CD4-positive, CD25-positive, alpha-beta regulatory T cell (primary cell): ENCODE results near the gene ZGRF1. TPM values are rescaled to one million over a fixed set of nuclear protein-coding genes. Genes with fewer than 3 reads are reported as not detected.

ENCODE experiments used
- ATAC-seq, 2 donors: fragments of 150-1000 bp; cut with Tn5 transposase; one replicate each; pipeline ENCODE4 v1.10.0; 2021; ENCODE audit warnings: low read depth in 2 of 2, moderate number of reproducible peaks in 2 of 2, moderate library complexity in 1 of 2
- DNase-seq, 3 donors: peaks; one replicate each; pipeline versions ENCODE4 v3.0.0 to v3.0.0-alpha.2; 2012 to 2022; ENCODE audit warnings: mixed read lengths in 1 of 3
- H3K27ac ChIP-seq: one replicate; pipeline ENCODE4 v1.7.0; 2013; ENCODE audit warnings: mild to moderate bottlenecking, low read length; ENCODE audit not compliant: insufficient read depth, poor library complexity, severe bottlenecking
- H3K27me3 ChIP-seq: one replicate; pipeline ENCODE4 v1.7.0; 2013; ENCODE audit warnings: low read length; ENCODE audit not compliant: control insufficient read depth, insufficient read depth
- H3K36me3 ChIP-seq: one replicate; pipeline ENCODE4 v1.7.0; 2013; ENCODE audit warnings: mild to moderate bottlenecking, low read length, moderate library complexity; ENCODE audit not compliant: control insufficient read depth, insufficient read depth
- H3K4me1 ChIP-seq: 2 replicates; pipeline ENCODE4 v1.7.0; 2013; ENCODE audit warnings: mild to moderate bottlenecking, low read length; ENCODE audit not compliant: insufficient read depth, control insufficient read depth, poor library complexity, severe bottlenecking
- H3K4me3 ChIP-seq: one replicate; pipeline ENCODE4 v1.7.0; 2013; ENCODE audit warnings: low read depth, mild to moderate bottlenecking, low read length, moderate library complexity
- H3K9me3 ChIP-seq, 2 experiments: 1 replicate in 1 of 2; 2 replicates in 1 of 2; pipeline ENCODE4 v1.7.0; 2013; ENCODE audit warnings: low read length in 2 of 2, mild to moderate bottlenecking in 1 of 2, moderate library complexity in 1 of 2; ENCODE audit not compliant: control insufficient read depth in 2 of 2
- H3K27ac Mint-ChIP-seq, 3 donors: one replicate each; pipeline ENCODE4 v1.8.0; 2020 to 2022; ENCODE audit warnings: mild to moderate bottlenecking in 3 of 3, mixed read lengths in 3 of 3, moderate library complexity in 2 of 3
- H3K27me3 Mint-ChIP-seq: one replicate; pipeline ENCODE4 v1.8.0; 2022; ENCODE audit warnings: mild to moderate bottlenecking, mixed read lengths
- H3K36me3 Mint-ChIP-seq: one replicate; pipeline ENCODE4 v1.8.0; 2020; ENCODE audit warnings: mixed read lengths
- H3K4me1 Mint-ChIP-seq, 4 donors: one replicate each; pipeline ENCODE4 v1.8.0; 2020 to 2022; ENCODE audit warnings: mixed read lengths in 4 of 4, mild to moderate bottlenecking in 1 of 4
- H3K4me3 Mint-ChIP-seq, 4 donors: one replicate each; pipeline ENCODE4 v1.8.0; 2020 to 2022; ENCODE audit warnings: mild to moderate bottlenecking in 4 of 4, mixed read lengths in 4 of 4, moderate library complexity in 3 of 4
- H3K9me3 Mint-ChIP-seq, 7 donors: one replicate each; pipeline ENCODE4 v1.8.0; 2020 to 2022; ENCODE audit warnings: mixed read lengths in 7 of 7, mild to moderate bottlenecking in 3 of 7, moderate library complexity in 2 of 7
- polyA plus RNA-seq, 4 donors: library from polyadenylated mRNA; unstranded; fragments of 300-500 nt; fragmentation: Illumina TruSeq; gene quantifications; one replicate each; pipeline ENCODE4 v1.2.3, GENCODE V29; 2021
- total RNA-seq: library from RNA; stranded (reverse); gene quantifications from one replicate; pipeline ENCODE4 v1.2.3, GENCODE V29; 2022

Gene ZGRF1
- total and polyA plus RNA-seq, 5 donors from 2014 or later, result 0.53 to 9.3 (median 1.6) TPM

DNA sequence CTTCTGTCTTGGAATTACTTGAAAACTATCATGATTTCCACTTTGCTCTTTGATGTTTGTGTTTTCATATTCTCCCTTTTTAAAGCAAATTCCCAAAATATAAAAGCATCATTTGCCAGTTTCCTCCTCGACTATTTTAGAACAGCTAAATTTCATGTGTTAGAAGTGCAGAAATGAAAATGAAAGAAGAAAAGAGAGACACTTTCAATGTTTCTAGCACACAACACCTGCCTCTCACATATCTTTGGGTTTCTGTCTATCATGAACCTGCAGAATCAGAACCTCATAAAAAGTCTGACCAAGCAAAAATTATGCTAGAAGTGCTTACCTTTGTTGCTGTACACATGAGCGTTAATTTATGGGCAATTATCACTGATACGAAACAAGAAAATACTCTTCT, 118.8 kb downstream of the ZGRF1 start:
- Histone ChIP-seq H3K4me1 (peaks cover 56% of the 10 kb centered on the region), H3K27ac (no peak overlapping the region), H3K9me3 (peaks cover 8 to 19% of the 10 kb centered on the region in 2 experiments), H3K27me3 (peaks cover 71% of the 10 kb centered on the region), H3K4me3 (peak overlapping the region; percentile 67), H3K36me3 (no peaks in the 10 kb centered on the region)
- Mint-ChIP-seq H3K36me3 (no peaks in the 10 kb centered on the region), H3K4me3 (peak overlapping the region; percentile 83 to 88 (median 84)), H3K27ac (no peak overlapping the region), H3K27me3 (peaks cover 99% of the 10 kb centered on the region), H3K9me3 (peaks cover 0 to 14% (median 2%) of the 10 kb centered on the region in 7 donors), H3K4me1 (peaks cover 27 to 71% (median 42%) of the 10 kb centered on the region in 4 donors)
- ATAC-seq (no peak), DNase-seq (no peak)

- Mint-ChIP-seq H3K4me1 (peaks cover 27 to 69% (median 42%) of the 10 kb centered on the region in 4 donors), H3K9me3 (peaks cover 0 to 18% (median under 1%) of the 10 kb centered on the region in 7 donors), H3K27ac (no peak overlapping the region), H3K36me3 (no peaks in the 10 kb centered on the region), H3K4me3 (peak overlapping the region; percentile 80 to 88 (median 83)), H3K27me3 (peaks cover 99% of the 10 kb centered on the region)
- peaks cover 73% of the 10 kb centered on the region for H3K27me3 ChIP-seq
- H3K9me3 ChIP-seq, result peaks cover 8 to 19% of the 10 kb centered on the region in 2 experiments
- peaks cover 52% of the 10 kb centered on the region for H3K4me1 ChIP-seq
- no peak overlapping the region for H3K27ac ChIP-seq
- H3K36me3 ChIP-seq, result no peaks in the 10 kb centered on the region
- DNase-seq (no peak), ATAC-seq (no peak)
- peak overlapping the region; percentile 67 for H3K4me3 ChIP-seq
These were observed 119.6 kb downstream of the ZGRF1 start for GRCh38 chr4:112517067-112517634.

DNA sequence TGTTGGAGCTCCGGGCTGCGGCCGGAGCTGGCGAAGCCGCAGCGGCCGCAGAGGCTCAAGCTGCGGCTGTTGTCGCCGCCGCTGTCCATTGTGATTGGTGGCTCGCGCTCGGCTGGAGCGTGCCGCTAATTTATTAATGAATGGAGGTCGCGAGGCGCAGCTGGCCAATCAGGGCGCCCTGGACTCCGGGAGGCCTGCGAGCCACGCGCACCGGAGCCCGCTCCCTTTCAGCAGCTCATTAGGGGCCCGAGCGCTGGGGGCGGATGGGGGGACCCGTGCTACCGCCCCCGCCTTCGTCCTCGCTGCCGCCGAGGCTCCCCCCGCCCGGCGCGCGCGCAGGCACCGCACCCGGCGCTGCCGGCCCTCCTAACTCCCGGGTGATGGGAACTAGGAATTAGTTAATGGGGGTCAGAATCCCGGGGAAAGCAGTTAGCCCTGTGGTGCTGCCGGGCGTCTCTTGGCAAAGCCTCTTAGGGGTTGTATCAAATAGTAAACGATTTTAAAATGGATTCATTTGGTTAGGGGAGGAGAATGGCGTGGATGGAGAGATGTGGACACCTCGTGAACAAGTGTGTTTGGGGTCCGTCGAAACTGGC, 120.1 kb downstream of the ZGRF1 start:
- peaks cover 52% of the 10 kb centered on the region for H3K4me1 ChIP-seq
- Mint-ChIP-seq H3K36me3 (peaks cover 4% of the 10 kb centered on the region), H3K4me3 (peak overlapping the region; percentile 88 to 91 (median 88)), H3K27me3 (peaks cover 99% of the 10 kb centered on the region), H3K27ac (no peak overlapping the region), H3K4me1 (peaks cover 22 to 69% (median 43%) of the 10 kb centered on the region in 4 donors), H3K9me3 (peaks cover 0 to 20% (median 0%) of the 10 kb centered on the region in 7 donors)
- DNase-seq (no peak), ATAC-seq (no peak)
- H3K4me3 ChIP-seq, result peak overlapping the region; percentile 67
- no peaks in the 10 kb centered on the region for H3K36me3 ChIP-seq
- H3K27ac ChIP-seq, result no peak overlapping the region
- peaks cover 8 to 19% of the 10 kb centered on the region in 2 experiments for H3K9me3 ChIP-seq
- peaks cover 73% of the 10 kb centered on the region for H3K27me3 ChIP-seq

- Mint-ChIP-seq H3K4me3 (peak within 1 kb of the TSS; percentile 88 to 93 (median 88)), H3K36me3 (peaks cover 8% of the 10 kb centered on the region), H3K27ac (no peak within 1 kb of the TSS), H3K27me3 (peaks cover 99% of the 10 kb centered on the region), H3K9me3 (peaks cover 0 to 21% (median 0%) of the 10 kb centered on the region in 7 donors), H3K4me1 (peaks cover 17 to 69% (median 48%) of the 10 kb centered on the region in 4 donors)
- Histone ChIP-seq H3K27me3 (peaks cover 73% of the 10 kb centered on the region), H3K4me1 (peaks cover 50% of the 10 kb centered on the region), H3K9me3 (peaks cover 8 to 16% of the 10 kb centered on the region in 2 experiments), H3K27ac (no peak within 1 kb of the TSS), H3K36me3 (no peaks in the 10 kb centered on the region), H3K4me3 (peak within 1 kb of the TSS; percentile 67)
- ATAC-seq (no peak), DNase-seq (no peak)
These were observed 120.6 kb downstream of the ZGRF1 start, which contains the start of gene NEUROG2 for GRCh38 chr4:112516066-112516470. TSS of gene NEUROG2 (minus strand) at chr4:112516180. CDS start at chr4:112515475, 705 bp downstream.

DNA sequence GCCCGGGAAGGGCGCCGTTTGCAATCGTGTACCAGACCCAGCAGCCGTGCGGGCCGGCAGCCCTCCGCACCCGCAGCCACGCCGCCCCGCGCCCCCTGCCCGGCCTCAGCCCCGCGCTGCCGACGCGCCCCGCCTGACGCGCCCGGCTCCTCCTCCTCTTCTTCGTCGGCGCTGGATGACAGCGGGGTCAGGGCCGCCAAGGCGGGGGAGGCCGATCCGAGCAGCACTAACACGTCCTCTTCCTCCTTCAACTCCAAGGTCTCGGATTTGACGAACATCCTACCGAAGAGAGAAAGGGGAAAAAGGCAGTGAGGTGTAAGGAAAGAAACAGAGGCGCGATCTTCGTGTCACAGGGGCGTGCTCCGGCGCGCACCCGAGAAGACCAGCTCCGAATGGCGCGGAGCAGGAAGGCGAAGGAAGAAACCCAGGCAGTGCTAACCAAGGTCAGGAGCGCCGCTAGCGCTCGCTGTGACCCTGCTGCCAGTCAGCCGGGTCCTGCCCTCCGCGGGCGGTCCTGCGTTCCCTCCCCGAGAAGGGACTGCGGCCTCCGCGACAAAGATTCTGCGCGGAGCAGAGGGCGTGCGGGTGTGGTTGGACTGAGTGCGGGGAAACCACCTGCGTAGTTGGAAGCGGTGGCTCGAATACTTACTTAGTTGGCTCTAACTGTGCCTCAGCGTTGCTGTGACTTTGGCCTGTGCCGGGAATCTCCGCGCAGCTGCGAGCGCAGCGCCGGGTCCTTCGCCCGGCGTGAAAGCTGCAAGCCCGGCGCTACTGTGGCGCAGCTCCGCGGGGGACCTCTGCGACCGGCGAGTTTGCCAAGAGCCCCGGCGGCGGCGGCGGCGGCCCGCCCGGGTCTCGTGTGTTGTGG, 121.3 kb downstream of the ZGRF1 start:
- Mint-ChIP-seq H3K36me3 (peaks cover 8% of the 10 kb centered on the region), H3K9me3 (peaks cover 0 to 17% (median 0%) of the 10 kb centered on the region in 7 donors), H3K4me1 (peaks cover 18 to 66% (median 46%) of the 10 kb centered on the region in 4 donors), H3K27ac (no peak overlapping the region), H3K27me3 (peaks cover 99% of the 10 kb centered on the region), H3K4me3 (peak overlapping the region; percentile 88 to 93 (median 88))
- Histone ChIP-seq H3K4me3 (peak overlapping the region; percentile 64), H3K36me3 (no peaks in the 10 kb centered on the region), H3K9me3 (peaks cover 5 to 9% of the 10 kb centered on the region in 2 experiments), H3K27ac (no peak overlapping the region), H3K27me3 (peaks cover 67% of the 10 kb centered on the region), H3K4me1 (peaks cover 51% of the 10 kb centered on the region)
- DNase-seq, result peak in 2 of 3 donors; percentile 13 to 50
- ATAC-seq, result peak; percentile 42 to 48

DNA sequence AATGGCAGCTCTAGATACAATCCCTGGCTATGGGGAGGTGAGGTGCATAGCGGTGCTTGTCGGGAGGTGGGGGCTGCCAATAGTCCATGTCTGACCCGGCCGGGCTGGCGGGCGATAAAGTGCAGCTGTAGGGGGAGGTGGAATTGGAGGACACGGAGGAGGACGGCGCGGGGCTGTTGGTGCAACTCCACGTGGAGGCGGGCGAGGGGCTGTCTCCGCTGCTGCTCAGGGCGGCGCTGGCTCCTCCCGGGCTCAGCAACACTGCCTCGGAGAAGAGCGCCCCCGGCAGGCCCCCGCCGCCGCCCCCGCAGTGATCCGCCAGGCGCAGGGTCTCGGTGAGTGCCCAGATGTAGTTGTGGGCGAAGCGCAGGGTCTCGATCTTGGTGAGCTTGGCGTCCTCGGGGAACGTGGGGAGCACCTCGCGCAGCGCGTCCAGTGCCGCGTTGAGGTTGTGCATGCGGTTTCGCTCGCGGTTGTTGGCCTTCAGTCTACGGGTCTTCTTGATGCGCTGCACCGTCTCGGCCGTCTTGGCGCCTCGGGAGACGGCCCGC, 122.0 kb downstream of the ZGRF1 start:
- Mint-ChIP-seq H3K27ac (no peak overlapping the region), H3K4me1 (peaks cover 22 to 64% (median 47%) of the 10 kb centered on the region in 4 donors), H3K4me3 (peak overlapping the region; percentile 75 to 95 (median 87)), H3K27me3 (peaks cover 100% of the 10 kb centered on the region), H3K36me3 (peaks cover 8% of the 10 kb centered on the region), H3K9me3 (peaks cover 0 to 14% (median 0%) of the 10 kb centered on the region in 7 donors)
- peaks cover 59% of the 10 kb centered on the region for H3K27me3 ChIP-seq
- no peak overlapping the region for H3K27ac ChIP-seq
- no peaks in the 10 kb centered on the region for H3K36me3 ChIP-seq
- H3K4me1 ChIP-seq, result peaks cover 57% of the 10 kb centered on the region
- no peak for DNase-seq
- no peak overlapping the region for H3K4me3 ChIP-seq
- ATAC-seq, result no peak
- peaks cover 0 to 3% of the 10 kb centered on the region in 2 experiments for H3K9me3 ChIP-seq

DNA sequence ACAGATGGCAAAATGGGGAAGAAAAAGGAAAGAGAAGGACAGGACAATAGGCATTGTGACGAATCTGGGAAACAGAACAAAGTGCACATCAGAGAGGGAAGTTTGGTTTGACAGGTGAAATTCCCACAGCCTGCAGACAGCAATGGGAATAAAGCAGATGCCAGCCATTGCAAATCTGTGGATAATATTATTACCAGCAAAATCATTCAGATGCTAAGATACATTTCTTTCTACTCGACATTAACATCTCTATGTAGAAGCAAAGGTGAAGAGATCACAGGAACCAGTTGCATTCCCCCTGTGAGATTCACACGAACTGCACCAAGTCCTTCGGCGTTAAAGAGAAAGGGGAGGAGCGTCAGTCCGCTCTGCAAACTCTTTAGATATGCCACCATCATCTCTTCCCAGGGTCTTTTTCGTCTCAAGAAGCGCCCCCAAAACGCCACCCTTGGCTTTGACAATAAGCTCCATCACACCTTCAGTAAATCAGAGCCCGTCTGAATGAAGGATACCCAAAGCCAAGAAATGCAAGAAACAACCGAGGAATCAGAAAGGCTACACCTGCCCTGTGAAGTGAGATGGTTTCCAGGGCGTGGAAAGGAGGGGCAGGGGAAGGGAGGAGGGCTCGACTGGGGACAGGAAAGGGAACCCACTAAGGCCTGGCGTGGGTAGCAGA, 122.6 kb downstream of the ZGRF1 start:
- Histone ChIP-seq H3K9me3 (no peaks in the 10 kb centered on the region), H3K27me3 (peaks cover 59% of the 10 kb centered on the region), H3K36me3 (no peaks in the 10 kb centered on the region), H3K27ac (no peak overlapping the region), H3K4me3 (peak overlapping the region; percentile 13), H3K4me1 (peaks cover 63% of the 10 kb centered on the region)
- no peak for DNase-seq
- Mint-ChIP-seq H3K9me3 (peaks cover 0 to 10% (median 0%) of the 10 kb centered on the region in 7 donors), H3K27ac (no peak overlapping the region), H3K27me3 (peaks cover 100% of the 10 kb centered on the region), H3K4me1 (peaks cover 24 to 70% (median 49%) of the 10 kb centered on the region in 4 donors), H3K4me3 (peak overlapping the region; percentile 75 to 95 (median 87)), H3K36me3 (peaks cover 8% of the 10 kb centered on the region)
- no peak for ATAC-seq
